ENCODE data around the gene PDLIM1. TPM values are rescaled to one million over a fixed set of nuclear protein-coding genes. Genes with fewer than 3 reads are reported as not detected.
"Not testable (repeated sequence)": the region's sequence is repeated elsewhere in the genome, so short reads cannot be mapped to it uniquely, and the experiment has no call there.

PDLIM1 gene
- total and polyA plus RNA-seq, 10 of the 15 experiments (the other 5 are each of a cell fraction or from before 2014, with no cell fraction given) = 95.7 to 714 (median 309) TPM

- H3K36me3 ChIP-seq (ENCODE audit: control insufficient read depth in 2 of 2, insufficient read depth in 2 of 2, low read length in 1 of 2) = peaks cover 9 to 17% of the 10 kb centered on the region in 2 experiments
- in situ Hi-C loops (cut with MboI) = not testable (repeated sequence)
- H3K27ac ChIP-seq (ENCODE audit: control insufficient read depth, insufficient read depth) = peak overlapping the region; percentile 71
Observed at GRCh38 chr10:95230677-95231586, 59.9 kb downstream of the PDLIM1 start.

More at GRCh38 chr10:95230677-95231586, 59.9 kb downstream of the PDLIM1 start:
- CTCF ChIA-PET = interaction anchor here (1.4 kb wide), 1 partner anchor 131 kb away, joined by 5 read pairs; no protein-coding TSS in a partner anchor
- TSS peak; percentile 43 for BruUV-seq (replicated peaks)
- POLR2A ChIA-PET; H4K20me1 ChIP-seq (ENCODE audit: control insufficient read depth, insufficient read depth); H3K9me3 ChIP-seq (replicated peaks; ENCODE audit: control insufficient read depth, insufficient read depth, low read length); intact Hi-C loops (cut with micrococcal nuclease; ENCODE audit: unreplicated experiment); H3K79me2 ChIP-seq (ENCODE audit: control insufficient read depth, insufficient read depth, low read length); RAD21 ChIA-PET (ENCODE audit: unreplicated experiment); DNase-seq (ENCODE audit: low read depth, low spot score); FAIRE-seq; H3K27me3 ChIP-seq (replicated peaks in 1 of 2; ENCODE audit: control insufficient read depth in 2 of 2, insufficient read depth in 2 of 2, low read length in 1 of 2): not testable (repeated sequence)
- Histone ChIP-seq H3K4me2 (ENCODE audit: control insufficient read depth, insufficient read depth) (peak overlapping the region; percentile 99), H3K9ac (ENCODE audit: control insufficient read depth, insufficient read depth, low read length) (peak overlapping the region; percentile 76), H2AFZ (ENCODE audit: control insufficient read depth, low read depth, low read length) (peak overlapping the region; percentile 99), H3K4me3 (peak overlapping the region; percentile 69), H3K4me1 (ENCODE audit: control insufficient read depth, insufficient read depth, low read length) (peaks cover 14% of the 10 kb centered on the region)
- 49% methylated on average over 36 of the region's 36 CpGs for WGBS (ENCODE audit: insufficient coverage, insufficient replicate concordance, low lambda C conversion rate, missing lambda C conversion rate)
- SMC1A ChIA-PET (ENCODE audit: uncharacterized antibody, unreplicated experiment) = interaction anchor here (1.0 to 1.4 kb wide), 2 partner anchors 11 to 16 kb away, joined by 3 to 4 read pairs; no protein-coding TSS in a partner anchor
- ATAC-seq = peak; percentile 84
- TF ChIP-seq SMAD5 (IDR thresholded peaks at IDR 0.05; ENCODE audit: low read depth) (0 out of 2 replicates have a peak, but pooled peaks have one; percentile 33), TAF1 (IDR thresholded peaks at IDR 0.05; ENCODE audit: borderline replicate concordance, low read depth, low read length) (peak; percentile 50; the same call in 1 of the 2 replicates), NRF1 (conservative IDR thresholded peaks at IDR 0.05; ENCODE audit: low read depth, low read length) (peak; percentile 57), YY1 (IDR thresholded peaks at IDR 0.05; ENCODE audit: low read depth, low read length) (peak; percentile 95), POU2F2 (IDR thresholded peaks at IDR 0.05; ENCODE audit: borderline replicate concordance, low read depth, low read length) (peak; percentile 27; the same call in 1 of the 3 replicates), IKZF1 (conservative IDR thresholded peaks at IDR 0.05) (0 out of 2 replicates have a peak, but pooled peaks have one; percentile 29), POLR2A (IDR thresholded peaks at IDR 0.05; ENCODE audit: low read depth, low read length) (peak; percentile 93), CBFB (IDR thresholded peaks at IDR 0.05; ENCODE audit: low read depth) (peak; percentile 54; the same call in 1 of the 2 replicates), POLR2AphosphoS5 (IDR thresholded peaks at IDR 0.05; ENCODE audit: low read length) (peak; percentile 72)
- TF ChIP-seq, protein P1, sequence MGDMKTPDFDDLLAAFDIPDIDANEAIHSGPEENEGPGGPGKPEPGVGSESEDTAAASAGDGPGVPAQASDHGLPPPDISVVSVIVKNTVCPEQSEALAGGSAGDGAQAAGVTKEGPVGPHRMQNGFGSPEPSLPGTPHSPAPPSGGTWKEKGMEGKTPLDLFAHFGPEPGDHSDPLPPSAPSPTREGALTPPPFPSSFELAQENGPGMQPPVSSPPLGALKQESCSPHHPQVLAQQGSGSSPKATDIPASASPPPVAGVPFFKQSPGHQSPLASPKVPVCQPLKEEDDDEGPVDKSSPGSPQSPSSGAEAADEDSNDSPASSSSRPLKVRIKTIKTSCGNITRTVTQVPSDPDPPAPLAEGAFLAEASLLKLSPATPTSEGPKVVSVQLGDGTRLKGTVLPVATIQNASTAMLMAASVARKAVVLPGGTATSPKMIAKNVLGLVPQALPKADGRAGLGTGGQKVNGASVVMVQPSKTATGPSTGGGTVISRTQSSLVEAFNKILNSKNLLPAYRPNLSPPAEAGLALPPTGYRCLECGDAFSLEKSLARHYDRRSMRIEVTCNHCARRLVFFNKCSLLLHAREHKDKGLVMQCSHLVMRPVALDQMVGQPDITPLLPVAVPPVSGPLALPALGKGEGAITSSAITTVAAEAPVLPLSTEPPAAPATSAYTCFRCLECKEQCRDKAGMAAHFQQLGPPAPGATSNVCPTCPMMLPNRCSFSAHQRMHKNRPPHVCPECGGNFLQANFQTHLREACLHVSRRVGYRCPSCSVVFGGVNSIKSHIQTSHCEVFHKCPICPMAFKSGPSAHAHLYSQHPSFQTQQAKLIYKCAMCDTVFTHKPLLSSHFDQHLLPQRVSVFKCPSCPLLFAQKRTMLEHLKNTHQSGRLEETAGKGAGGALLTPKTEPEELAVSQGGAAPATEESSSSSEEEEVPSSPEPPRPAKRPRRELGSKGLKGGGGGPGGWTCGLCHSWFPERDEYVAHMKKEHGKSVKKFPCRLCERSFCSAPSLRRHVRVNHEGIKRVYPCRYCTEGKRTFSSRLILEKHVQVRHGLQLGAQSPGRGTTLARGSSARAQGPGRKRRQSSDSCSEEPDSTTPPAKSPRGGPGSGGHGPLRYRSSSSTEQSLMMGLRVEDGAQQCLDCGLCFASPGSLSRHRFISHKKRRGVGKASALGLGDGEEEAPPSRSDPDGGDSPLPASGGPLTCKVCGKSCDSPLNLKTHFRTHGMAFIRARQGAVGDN (IDR thresholded peaks at IDR 0.05) = peak; percentile 90
- TF ChIP-seq, protein P2, sequence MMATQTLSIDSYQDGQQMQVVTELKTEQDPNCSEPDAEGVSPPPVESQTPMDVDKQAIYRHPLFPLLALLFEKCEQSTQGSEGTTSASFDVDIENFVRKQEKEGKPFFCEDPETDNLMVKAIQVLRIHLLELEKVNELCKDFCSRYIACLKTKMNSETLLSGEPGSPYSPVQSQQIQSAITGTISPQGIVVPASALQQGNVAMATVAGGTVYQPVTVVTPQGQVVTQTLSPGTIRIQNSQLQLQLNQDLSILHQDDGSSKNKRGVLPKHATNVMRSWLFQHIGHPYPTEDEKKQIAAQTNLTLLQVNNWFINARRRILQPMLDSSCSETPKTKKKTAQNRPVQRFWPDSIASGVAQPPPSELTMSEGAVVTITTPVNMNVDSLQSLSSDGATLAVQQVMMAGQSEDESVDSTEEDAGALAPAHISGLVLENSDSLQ (IDR thresholded peaks at IDR 0.05) = peak; percentile 74

All from GM12878 (cell line).